ENCODE data around the gene TNFAIP8. TPM values are rescaled to one million over a fixed set of nuclear protein-coding genes. Genes with fewer than 3 reads are reported as not detected.

TNFAIP8 gene
- total RNA-seq, 1 donor from 2014 or later = 108 TPM

DNA sequence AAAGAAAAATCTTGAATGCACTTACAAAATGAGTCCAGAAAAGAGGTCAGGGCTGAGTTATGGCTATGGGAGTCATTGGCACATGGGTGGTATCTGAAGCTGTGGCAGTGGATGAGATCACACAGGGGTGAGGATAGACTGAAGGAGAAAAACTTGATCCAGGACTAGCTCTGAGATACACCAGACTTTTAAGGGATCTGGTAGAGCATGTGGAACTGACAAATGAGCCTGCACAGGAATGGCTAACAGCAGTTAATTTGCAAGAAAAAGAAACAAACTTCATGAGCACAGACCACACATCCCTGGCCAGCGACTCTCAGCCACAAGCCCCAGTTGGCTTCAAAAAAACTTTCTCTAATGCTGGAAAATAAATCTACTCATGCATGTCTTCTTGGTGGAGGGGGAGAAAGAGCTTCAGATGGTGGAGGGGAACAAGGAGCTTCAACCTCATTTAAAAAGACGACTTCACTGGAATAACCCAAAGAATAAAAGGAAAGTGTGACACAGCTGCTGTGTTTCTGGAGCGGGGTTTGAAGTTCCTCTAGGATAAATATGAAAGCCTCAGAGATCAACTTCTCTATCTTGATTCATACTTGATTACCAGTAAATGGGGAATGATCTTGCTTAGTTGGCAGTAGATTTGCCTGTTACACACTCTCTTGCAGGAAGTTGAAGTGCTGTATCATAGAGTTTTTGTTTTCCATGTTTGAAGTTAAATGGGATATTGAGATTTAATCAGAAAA is 33.6 kb downstream of the TNFAIP8 start:
- intact Hi-C loops (cut with micrococcal nuclease) = no loop called here

DNA sequence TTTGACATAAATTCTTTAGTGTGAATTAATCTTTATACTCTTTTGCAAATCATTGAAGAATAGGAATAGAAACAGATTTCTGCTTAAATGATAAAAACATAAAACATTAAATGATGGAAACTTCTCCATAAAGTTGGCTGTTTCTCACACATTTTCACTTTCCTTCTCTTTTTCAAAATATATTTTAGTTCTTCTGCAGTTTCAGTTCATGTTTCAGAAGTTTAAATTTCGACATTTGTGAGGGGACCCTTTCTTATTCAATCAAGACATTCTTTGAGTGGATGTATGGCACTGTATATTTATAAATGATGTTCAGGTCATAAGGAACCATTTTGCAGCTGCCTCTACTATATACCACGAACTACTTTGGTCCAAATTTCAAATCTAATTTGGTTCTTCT is 34.6 kb downstream of the TNFAIP8 start:
- intact Hi-C loops (cut with micrococcal nuclease) = no loop called here

DNA sequence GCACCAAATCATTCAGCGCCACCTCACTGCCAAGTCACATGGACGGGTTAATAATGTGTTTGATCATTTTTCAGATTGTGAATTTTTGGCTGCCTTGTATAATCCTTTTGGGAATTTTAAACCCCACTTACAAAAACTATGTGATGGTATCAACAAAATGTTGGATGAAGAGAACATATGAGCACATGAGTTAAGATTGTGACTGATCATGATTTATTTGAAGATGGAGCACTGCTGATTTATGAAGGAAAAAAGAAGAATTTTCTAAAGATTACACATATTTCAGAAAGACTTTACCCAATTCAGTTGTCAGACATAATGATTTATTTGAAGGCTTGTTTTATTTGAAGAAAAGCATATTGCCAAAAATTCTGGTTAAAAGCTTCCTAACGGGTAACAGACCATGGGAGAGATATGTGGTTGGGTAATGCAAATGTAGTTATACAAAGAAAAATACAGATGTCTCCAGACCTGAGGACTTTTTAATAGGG is 37.4 kb downstream of the TNFAIP8 start:
- intact Hi-C loops (cut with micrococcal nuclease) = no loop called here

DNA sequence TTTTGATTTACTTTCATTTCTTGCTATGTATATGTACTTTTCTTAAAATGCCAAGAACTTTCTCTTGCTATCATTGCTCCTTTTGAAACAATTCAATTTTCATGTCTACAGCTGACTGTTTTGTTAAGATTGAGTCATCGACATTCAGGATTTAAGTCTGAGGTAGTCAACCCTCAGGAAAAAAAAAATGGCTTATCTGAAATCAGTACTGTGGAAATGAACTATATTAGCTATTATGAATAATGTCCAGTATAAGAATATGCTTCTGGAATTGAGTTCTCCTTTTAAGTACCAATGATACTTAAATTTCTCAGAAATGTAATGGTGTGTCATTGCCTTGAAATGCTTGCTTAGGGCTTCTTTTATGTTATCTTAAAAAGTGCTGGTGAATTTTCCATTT is 37.9 kb downstream of the TNFAIP8 start:
- intact Hi-C loops (cut with micrococcal nuclease) = no loop called here

GRCh38 chr5:119395080-119395836 is 39.4 kb downstream of the TNFAIP8 start:
- intact Hi-C loops (cut with micrococcal nuclease) = loop anchor here (5.0 kb wide), 1 partner anchor 38 kb away; the partner anchor contains the start of gene TNFAIP8

DNA sequence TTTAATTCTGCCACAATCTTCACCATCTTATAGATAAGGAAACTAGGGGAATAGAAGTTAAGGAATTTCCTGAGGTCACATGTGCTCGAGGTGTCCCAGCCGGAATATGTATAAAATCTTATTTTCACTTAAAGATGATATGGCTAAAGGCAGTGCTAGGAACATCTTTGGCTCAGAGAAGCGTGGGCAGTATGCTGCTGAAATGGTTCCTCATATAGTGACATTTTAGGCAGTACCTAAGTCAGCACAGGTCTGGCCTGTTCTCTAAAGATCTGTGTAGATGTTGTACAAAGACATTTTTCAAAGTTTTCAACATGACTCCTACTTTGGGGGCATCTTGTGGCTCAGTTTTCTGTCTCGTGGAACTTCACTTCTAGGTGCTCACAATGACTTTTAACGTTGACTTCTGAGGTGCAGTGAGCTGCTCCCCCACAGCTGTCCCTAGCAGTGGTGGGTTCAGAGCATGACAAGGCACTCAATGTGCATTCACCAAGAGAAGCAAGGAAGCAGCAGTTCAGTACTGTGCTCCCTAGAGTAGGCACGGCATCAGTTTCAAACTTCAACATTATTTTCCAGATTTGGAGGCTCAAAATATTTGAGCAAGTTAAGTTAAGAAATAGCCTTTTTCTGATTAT is 40.3 kb downstream of the TNFAIP8 start:
- intact Hi-C loops (cut with micrococcal nuclease) = loop anchor here (5.0 kb wide), 1 partner anchor 39 kb away; the partner anchor contains the start of gene TNFAIP8

GRCh38 chr5:119397518-119398380 is 41.9 kb downstream of the TNFAIP8 start:
- intact Hi-C loops (cut with micrococcal nuclease) = loop anchor here (5.0 kb wide), 1 partner anchor 40 kb away; the partner anchor contains the start of gene TNFAIP8

DNA sequence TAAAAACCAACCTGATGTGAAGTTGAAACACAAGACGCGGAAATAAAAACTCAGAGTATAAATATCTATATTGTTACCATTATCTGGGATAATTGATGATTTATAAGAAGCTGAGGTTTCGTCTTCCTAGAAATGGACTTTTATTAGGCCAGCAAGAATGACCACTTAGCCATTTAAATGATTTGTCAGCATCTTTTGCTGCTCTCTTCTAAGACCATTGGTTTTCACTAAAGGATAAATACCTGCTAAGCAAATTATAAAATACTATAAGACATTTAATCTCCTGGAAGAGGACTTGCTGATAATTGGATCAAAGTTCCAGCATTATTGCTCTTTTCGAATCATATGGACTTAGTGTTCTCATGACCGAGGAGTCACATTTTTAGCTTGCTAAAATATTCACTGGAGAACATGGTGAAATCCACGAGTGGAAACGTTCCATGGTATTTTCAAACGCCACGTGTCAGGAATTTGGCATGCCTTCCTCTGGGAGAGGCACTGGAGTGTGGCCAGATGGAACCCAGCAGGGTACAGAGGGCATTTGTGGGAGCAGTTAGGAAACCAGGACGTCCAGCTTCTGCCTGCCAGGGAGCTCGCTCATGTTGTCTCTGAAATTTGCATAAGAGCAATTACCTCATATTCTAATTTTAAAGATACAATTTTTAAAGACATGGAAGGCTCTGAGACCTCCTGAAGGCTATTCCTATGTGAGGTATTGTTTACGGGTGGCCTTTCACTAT is 43.1 kb downstream of the TNFAIP8 start:
- intact Hi-C loops (cut with micrococcal nuclease) = loop anchor here (5.0 kb wide), 1 partner anchor 42 kb away; the partner anchor contains the start of gene TNFAIP8

- intact Hi-C loops (cut with micrococcal nuclease) = no loop called here
Observed at GRCh38 chr5:119400245-119400644, 44.4 kb downstream of the TNFAIP8 start.

DNA sequence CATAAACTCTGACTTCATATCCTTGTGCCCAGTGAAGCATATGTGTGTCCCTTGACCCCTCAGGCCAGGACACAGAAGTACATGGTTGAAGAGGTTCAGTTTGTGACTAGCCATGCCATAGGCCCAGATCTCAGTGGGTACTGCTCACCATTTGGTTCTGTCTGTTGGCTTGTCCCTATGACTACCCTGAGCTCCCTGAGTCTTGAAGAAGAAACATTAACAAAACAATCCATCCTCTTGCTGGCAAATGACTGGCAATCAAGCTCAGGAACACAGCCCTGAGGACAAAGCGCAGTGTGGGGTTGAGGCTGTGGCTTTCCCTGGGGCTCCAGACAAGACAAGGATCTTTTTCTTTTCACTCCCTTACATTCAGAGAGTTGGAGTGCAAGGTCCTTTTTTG is 46.3 kb downstream of the TNFAIP8 start:
- intact Hi-C loops (cut with micrococcal nuclease) = no loop called here

GRCh38 chr5:119402555-119402954 is 46.7 kb downstream of the TNFAIP8 start:
- intact Hi-C loops (cut with micrococcal nuclease) = no loop called here

DNA sequence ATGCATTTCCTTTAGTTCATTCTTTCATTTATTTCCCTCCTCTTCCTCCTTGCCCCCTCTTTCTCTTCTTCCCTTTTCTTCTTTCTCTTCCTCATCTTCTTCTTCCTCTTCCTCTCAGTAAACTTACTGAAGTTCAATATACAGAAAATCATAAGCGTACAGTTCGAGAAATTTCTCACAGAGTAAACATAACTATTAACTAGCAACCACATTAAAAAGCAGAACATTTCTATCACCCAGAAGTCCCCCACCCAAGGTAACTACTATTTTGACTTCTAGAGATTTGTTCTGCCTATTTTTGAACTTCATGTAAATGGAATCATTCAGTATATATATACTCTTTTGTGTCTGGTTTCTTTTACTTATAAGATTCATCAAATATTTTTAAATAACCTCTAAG is 48.2 kb downstream of the TNFAIP8 start:
- intact Hi-C loops (cut with micrococcal nuclease) = no loop called here

DNA sequence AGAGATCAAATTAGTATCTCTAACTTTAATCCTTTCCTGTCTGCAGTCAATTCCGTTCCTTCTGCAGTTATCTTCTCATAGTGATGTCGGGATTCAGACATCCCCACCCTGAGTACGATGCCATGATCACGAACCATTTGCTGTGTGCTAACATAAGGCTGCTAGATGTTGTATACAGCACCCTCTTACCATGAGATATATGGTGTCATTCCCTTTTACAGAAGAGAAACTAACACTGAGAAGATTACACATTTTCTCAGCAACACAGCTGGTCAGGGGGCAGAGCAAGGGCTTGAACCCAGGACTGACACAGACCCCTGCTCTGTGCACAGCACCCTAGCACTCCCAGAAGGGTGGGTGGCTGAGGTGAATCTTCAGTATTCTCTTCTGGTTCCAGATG is 49.6 kb downstream of the TNFAIP8 start:
- intact Hi-C loops (cut with micrococcal nuclease) = no loop called here

DNA sequence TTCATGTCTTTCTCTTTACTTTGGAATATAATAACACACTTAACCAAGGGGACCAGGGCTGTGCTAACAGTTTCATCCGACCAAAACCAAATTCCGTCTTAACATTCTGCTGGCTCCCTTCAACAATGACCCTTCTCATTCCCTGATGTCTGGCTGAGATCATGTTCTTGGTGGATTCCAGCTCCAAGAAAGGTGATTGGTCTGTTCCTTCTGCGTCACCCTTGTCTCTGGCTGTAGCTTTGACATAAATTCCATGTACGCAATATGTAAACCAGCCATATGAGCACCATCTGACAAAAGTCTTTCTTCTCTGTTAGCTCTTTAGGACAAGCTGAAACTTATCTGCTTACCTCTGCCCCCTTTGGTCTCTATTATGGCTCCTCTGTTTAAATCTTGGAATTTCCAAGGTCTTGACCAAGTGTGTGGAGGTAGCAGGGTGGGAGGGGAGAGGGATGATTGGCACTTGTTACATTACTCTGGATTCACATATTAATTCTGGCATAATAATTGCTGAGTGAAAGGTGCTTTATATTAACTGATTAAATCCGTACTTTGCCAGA is 50.8 kb downstream of the TNFAIP8 start:
- intact Hi-C loops (cut with micrococcal nuclease) = no loop called here

GRCh38 chr5:119409235-119409815 is 53.5 kb downstream of the TNFAIP8 start:
- intact Hi-C loops (cut with micrococcal nuclease) = loop anchor here (1.0 kb wide), 1 partner anchor 141 kb away; no protein-coding TSS in a partner anchor

- intact Hi-C loops (cut with micrococcal nuclease) = loop anchor here (5.0 kb wide), 1 partner anchor 78 kb away; no protein-coding TSS in a partner anchor
Observed at GRCh38 chr5:119410448-119411159, 54.8 kb downstream of the TNFAIP8 start.

- intact Hi-C loops (cut with micrococcal nuclease) = loop anchor here (1.0 to 5.0 kb wide), 8 partner anchors 24 to 423 kb away; partner anchors contain the start of genes DMXL1 and DTWD2
Observed at GRCh38 chr5:119411361-119412278, 55.8 kb downstream of the TNFAIP8 start.
